ENCODE results near the gene RNASE8. TPM values are rescaled to one million over a fixed set of nuclear protein-coding genes. Genes with fewer than 3 reads are reported as not detected.
A peak's percentile ranks its signal among the peaks of the same experiment; 100 is the strongest.

RNASE8 gene
- total RNA-seq, 1 donor from 2014 or later, result not detected

DNA sequence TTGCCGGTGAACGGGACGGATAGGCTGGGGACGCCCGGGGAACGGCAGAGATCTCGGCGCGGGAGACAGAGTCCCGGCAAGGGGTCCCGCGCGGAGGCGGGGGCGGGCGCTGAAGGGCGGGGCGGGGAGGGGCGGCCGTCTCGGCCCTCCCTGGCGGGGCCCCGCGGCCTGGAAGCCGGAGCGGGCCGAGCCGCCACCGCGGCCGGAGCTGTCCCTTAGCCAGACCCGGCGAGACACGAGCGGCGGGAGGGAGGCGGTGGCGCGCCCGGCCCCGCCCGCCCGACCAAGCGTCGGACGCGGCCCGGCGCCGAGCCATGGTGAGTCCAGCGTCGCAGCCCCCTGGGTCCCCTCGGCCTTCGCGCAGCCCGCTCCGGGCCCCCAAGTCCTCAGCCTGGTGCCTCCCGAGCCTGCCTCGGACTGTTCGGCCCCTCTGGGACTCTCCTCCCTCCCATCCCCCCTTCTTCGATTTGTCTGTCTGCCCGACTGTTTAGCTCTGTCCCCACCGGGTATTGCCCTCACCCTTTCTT, 12.5 kb downstream of the RNASE8 start, which contains the start of gene ARHGEF40:
Gene ARHGEF40, plus strand, starts transcription at position 222 of the 527 bp plus-strand sequence. Its CDS starts 93 bp downstream, at position 315.
- Mint-ChIP-seq H3K4me3 (ENCODE audit: unreplicated experiment) (peak within 1 kb of the TSS; percentile 90), H3K9me3 (ENCODE audit: low read depth) (no peaks in the 10 kb centered on the region), H3K27me3 (ENCODE audit: low read depth) (no peaks in the 10 kb centered on the region), H3K4me1 (ENCODE audit: low read depth) (peaks cover 43% of the 10 kb centered on the region), H3K27ac (ENCODE audit: unreplicated experiment) (peak within 1 kb of the TSS; percentile 98), H3K36me3 (ENCODE audit: low read depth) (peaks cover 12% of the 10 kb centered on the region)
- TF ChIP-seq, protein P1, sequence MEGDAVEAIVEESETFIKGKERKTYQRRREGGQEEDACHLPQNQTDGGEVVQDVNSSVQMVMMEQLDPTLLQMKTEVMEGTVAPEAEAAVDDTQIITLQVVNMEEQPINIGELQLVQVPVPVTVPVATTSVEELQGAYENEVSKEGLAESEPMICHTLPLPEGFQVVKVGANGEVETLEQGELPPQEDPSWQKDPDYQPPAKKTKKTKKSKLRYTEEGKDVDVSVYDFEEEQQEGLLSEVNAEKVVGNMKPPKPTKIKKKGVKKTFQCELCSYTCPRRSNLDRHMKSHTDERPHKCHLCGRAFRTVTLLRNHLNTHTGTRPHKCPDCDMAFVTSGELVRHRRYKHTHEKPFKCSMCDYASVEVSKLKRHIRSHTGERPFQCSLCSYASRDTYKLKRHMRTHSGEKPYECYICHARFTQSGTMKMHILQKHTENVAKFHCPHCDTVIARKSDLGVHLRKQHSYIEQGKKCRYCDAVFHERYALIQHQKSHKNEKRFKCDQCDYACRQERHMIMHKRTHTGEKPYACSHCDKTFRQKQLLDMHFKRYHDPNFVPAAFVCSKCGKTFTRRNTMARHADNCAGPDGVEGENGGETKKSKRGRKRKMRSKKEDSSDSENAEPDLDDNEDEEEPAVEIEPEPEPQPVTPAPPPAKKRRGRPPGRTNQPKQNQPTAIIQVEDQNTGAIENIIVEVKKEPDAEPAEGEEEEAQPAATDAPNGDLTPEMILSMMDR (IDR thresholded peaks at IDR 0.05), result no peak
- DNase-seq (ENCODE audit: low spot score), result no peak

DNA sequence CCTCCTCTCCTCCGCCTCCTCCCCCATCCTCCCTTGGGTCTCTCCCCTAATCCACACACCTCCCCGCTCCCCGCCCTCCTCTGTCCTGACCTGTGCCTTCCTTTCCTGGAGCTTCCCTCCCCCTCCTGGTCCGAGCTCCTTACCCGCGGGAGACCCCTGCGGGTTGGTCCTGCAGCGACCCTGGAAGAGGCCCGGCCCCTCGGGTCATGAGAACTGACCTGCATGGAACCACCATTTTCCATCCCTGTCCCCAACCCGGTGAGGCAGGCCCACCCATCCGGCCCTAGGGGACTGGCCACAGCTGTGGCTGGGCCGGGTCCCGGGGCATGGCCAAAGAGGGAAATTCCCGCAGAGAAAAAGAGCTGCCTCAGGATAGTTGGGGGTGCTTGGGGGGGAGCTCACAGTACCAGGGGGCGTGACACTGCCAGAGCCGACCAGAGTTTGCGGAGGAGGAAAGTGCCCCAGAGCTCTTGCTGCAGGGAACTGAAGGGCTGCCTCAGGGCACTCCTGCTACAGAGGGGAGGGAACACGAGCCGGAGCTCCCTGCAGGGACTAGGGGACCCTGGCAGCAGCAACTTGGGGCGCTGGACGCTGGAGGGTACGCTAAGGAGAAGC, 13.1 kb downstream of the RNASE8 start:
- Mint-ChIP-seq H3K4me3 (ENCODE audit: unreplicated experiment) (peak overlapping the region; percentile 90), H3K27ac (ENCODE audit: unreplicated experiment) (peak overlapping the region; percentile 98), H3K9me3 (ENCODE audit: low read depth) (no peaks in the 10 kb centered on the region), H3K4me1 (ENCODE audit: low read depth) (peaks cover 44% of the 10 kb centered on the region), H3K27me3 (ENCODE audit: low read depth) (no peaks in the 10 kb centered on the region), H3K36me3 (ENCODE audit: low read depth) (peaks cover 15% of the 10 kb centered on the region)
- peak; percentile 94 for DNase-seq (ENCODE audit: low spot score)
- TF ChIP-seq, protein P1 (IDR thresholded peaks at IDR 0.05), result peak; percentile 24

DNA sequence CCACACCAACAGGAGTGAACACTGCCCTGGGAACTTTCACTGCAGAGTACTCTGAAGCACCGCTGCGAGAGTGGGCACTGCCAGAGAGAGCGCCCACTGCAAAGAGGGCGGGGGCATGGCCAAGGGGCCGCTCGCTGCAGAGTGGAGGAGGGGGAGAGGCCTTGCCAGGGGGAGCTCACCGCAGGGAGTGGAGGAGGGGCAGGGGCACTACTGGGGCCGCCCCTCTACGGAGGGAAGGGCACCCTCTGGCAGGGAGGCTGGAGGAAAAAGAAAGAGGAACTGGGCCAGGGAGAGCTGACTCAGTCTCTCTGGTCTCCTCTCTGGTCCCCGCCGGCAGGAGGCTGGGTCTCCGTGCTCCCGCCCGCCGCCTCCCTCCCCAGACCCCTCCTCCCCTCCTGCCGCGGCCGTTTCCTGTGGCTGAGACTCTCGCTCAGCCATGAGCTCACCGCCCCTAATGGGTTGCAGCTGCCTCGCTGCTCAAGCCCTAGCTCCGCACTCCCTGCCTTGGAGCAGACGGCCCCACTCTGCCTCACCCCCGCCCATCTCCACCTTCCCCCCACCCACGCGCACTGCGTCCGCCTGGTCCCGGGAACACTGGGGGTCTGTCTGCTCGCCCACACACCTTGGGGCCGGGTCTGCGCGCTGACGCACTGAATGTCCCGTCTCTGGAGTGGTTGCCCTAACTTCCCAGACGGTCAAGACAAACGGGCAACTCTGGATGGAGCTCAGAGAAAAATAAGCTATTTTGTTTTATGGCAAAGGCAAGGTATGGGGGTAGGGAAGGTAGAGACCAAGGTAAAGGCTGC, 13.8 kb downstream of the RNASE8 start:
- Mint-ChIP-seq H3K27ac (ENCODE audit: unreplicated experiment) (peak overlapping the region; percentile 98), H3K4me3 (ENCODE audit: unreplicated experiment) (peak overlapping the region; percentile 90), H3K36me3 (ENCODE audit: low read depth) (peaks cover 22% of the 10 kb centered on the region), H3K27me3 (ENCODE audit: low read depth) (no peaks in the 10 kb centered on the region), H3K4me1 (ENCODE audit: low read depth) (peaks cover 46% of the 10 kb centered on the region), H3K9me3 (ENCODE audit: low read depth) (no peaks in the 10 kb centered on the region)
- TF ChIP-seq, protein P1 (IDR thresholded peaks at IDR 0.05), result peak; percentile 5
- DNase-seq (ENCODE audit: low spot score), result peak; percentile 98

DNA sequence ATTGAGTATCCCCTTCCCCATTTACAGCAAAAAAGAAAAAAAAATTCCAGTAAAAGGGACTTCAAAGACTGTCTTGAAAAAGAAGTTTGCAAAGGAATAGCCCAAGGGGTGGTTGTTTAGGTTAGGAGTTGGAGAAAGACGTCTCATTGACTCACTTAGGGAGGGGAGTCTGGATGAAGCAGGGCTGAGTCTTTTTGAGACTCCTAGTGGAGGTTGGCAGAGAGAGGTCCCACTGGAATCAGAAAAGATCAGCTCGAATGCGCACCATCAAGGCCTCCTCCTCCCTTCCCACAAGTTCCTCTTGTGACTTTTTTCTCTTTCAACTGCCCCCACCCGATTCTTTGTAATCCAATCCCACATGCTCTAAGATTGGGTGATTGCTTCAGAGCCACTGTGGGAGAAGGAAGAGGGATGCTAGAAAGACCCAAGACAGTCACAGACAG, 14.4 kb downstream of the RNASE8 start:
- TF ChIP-seq, protein P1 (IDR thresholded peaks at IDR 0.05), result peak; percentile 52
- peak overlapping the region; percentile 90 for H3K4me3 Mint-ChIP-seq (ENCODE audit: unreplicated experiment)
- no peaks in the 10 kb centered on the region for H3K27me3 Mint-ChIP-seq (ENCODE audit: low read depth)
- H3K9me3 Mint-ChIP-seq (ENCODE audit: low read depth), result no peaks in the 10 kb centered on the region
- H3K4me1 Mint-ChIP-seq (ENCODE audit: low read depth), result peaks cover 46% of the 10 kb centered on the region
- peak overlapping the region; percentile 98 for H3K27ac Mint-ChIP-seq (ENCODE audit: unreplicated experiment)
- H3K36me3 Mint-ChIP-seq (ENCODE audit: low read depth), result peaks cover 25% of the 10 kb centered on the region
- DNase-seq (ENCODE audit: low spot score), result no peak

- H3K4me3 Mint-ChIP-seq (ENCODE audit: unreplicated experiment), result peak overlapping the region; percentile 90
- no peak for DNase-seq (ENCODE audit: low spot score)
- H3K9me3 Mint-ChIP-seq (ENCODE audit: low read depth), result no peaks in the 10 kb centered on the region
- peaks cover 43% of the 10 kb centered on the region for H3K4me1 Mint-ChIP-seq (ENCODE audit: low read depth)
- TF ChIP-seq, protein P1 (IDR thresholded peaks at IDR 0.05), result no peak
- peaks cover 30% of the 10 kb centered on the region for H3K36me3 Mint-ChIP-seq (ENCODE audit: low read depth)
- no peaks in the 10 kb centered on the region for H3K27me3 Mint-ChIP-seq (ENCODE audit: low read depth)
- peak overlapping the region; percentile 98 for H3K27ac Mint-ChIP-seq (ENCODE audit: unreplicated experiment)
Observed at GRCh38 chr14:21072781-21073339, 15.2 kb downstream of the RNASE8 start.

Measured in chondrocyte (in vitro differentiated cells).